GM08714 (cell line): ENCODE results near the gene WFDC13.
"Not testable (repeated sequence)": the region's sequence is repeated elsewhere in the genome, so short reads cannot be mapped to it uniquely, and the experiment has no call there.

Experiments
- H3K4me3 ChIP-seq: fragments of 200-500 bp; sonication (Bioruptor generic); 2 replicates; pipeline ENCODE4 v1.5.1; 2014; ENCODE audit warnings: mild to moderate bottlenecking, low read length, inconsistent platforms
- ZNF274 ChIP-seq: IDR thresholded peaks from 2 replicates; pipeline ENCODE4 v1.6.1; 2012; ENCODE audit warnings: mild to moderate bottlenecking, low read depth, low read length

The WFDC13 gene

GRCh38 chr20:45701873-45702272, at the start of gene WFDC13:
TSS of gene WFDC13 (plus strand) at chr20:45702038. CDS start at chr20:45702124, 86 bp downstream.
- no peak for TF ChIP-seq ZNF274
- no peak within 1 kb of the TSS for H3K4me3 ChIP-seq

DNA sequence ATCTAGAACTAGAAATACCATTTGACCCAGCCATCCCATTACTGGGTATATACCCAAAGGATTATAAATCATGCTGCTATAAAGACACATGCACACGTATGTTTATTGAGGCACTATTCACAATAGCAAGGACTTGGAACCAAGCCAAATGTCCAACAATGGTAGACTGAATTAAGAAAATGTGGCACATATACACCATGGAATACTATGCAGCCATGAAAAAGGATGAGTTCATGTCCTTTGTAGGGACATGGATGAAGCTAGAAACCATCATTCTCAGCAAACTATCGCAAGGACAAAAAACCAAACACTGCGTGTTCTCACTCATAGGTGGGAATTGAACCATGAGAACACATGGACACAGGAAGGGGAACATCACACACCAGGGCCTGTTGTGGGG, 44.8 kb upstream of the WFDC13 start:
- not testable (repeated sequence) for H3K4me3 ChIP-seq

DNA sequence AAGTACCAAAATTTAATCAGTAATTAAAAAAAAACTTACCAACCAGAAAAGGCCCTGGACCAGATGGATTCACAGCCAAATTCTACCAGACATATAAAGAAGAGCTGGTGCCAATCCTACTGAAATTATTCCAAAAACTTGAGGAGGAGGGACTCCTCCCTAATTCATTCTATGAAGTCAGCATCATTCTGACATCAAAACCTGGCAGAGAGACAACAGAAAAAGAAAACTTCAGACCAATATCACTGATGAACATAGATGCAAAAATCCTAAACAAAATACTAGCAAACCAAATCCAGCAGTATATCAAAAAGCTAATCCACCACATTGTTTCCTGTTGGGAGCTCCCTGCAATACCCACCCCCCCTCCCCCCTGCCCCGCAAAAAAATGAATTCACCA, 31.7 kb upstream of the WFDC13 start, which contains the start of gene WFDC11:
TSS of gene WFDC11 (minus strand) at position 101 of the 400 bp plus-strand sequence. CDS start 19,639 bp downstream, outside the sequence.
- no peak for TF ChIP-seq ZNF274
- no peak within 1 kb of the TSS for H3K4me3 ChIP-seq

GRCh38 chr20:45672765-45673164, 29.1 kb upstream of the WFDC13 start:
- H3K4me3 ChIP-seq: no peak overlapping the region
- TF ChIP-seq ZNF274: no peak

- TF ChIP-seq ZNF274: no peak
- no peak overlapping the region for H3K4me3 ChIP-seq
Observed at GRCh38 chr20:45679650-45680049, 22.2 kb upstream of the WFDC13 start.

GRCh38 chr20:45685896-45686295, 15.9 kb upstream of the WFDC13 start:
- no peak for TF ChIP-seq ZNF274
- H3K4me3 ChIP-seq: no peak overlapping the region

DNA sequence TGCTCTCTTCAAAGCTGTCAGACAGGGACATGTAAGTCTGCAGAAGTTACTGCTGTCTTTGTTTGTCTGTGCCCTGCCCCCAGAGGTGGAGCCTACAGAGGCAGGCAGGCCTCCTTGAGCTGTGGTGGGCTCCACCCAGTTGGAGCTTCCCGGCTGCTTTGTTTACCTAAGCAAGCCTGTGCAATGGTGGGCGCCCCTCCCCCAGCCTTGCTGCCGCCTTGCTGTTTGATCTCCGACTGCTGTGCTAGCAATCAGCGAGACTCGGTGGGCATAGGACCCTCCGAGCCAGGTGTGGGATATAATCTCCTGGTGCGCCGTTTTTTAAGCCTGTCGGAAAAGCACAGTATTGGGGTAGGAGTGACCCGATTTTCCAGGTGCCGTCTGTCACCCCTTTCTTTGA, 8.5 kb upstream of the WFDC13 start:
- H3K4me3 ChIP-seq: not testable (repeated sequence)

DNA sequence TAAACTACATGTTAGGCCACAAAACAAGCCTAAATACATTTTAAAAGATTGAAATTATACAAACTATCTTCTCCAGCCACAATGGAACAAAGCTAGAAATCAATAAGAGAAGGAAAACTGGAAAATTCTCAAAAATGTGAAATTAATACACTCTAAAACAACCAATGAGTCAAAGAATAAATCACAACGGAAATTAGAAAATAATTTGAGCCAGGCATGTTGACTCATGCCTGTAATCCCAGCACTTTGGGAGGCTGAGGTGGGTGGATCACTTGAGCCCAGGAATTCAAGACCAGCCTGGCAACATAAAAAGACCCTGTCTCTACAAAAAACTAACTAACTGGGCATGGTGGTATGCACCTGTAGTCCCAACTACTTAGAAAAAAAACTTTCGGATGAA, 6.3 kb upstream of the WFDC13 start:
- no peak overlapping the region for H3K4me3 ChIP-seq
- TF ChIP-seq ZNF274: no peak

DNA sequence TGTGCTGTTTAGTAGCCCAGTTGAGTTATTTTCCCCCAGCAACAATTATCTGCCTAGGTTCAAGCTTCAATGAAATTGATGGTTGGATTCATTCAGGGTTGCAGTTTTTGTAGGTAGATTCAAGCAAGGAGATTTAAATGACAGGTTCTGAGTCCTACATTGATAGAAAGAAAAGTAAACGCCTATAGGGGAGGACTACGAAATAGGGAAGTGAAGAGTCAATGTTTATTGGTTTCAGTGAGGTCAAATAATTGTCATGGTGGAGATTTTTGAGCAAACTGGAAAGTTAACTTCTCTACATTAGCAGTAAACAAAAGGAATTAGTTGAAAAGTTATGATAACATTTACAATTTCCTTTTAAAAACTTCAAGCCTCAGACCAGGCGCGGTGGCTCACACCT, 734 bp upstream of the WFDC13 start:
- no peak overlapping the region for H3K4me3 ChIP-seq
- no peak for TF ChIP-seq ZNF274

DNA sequence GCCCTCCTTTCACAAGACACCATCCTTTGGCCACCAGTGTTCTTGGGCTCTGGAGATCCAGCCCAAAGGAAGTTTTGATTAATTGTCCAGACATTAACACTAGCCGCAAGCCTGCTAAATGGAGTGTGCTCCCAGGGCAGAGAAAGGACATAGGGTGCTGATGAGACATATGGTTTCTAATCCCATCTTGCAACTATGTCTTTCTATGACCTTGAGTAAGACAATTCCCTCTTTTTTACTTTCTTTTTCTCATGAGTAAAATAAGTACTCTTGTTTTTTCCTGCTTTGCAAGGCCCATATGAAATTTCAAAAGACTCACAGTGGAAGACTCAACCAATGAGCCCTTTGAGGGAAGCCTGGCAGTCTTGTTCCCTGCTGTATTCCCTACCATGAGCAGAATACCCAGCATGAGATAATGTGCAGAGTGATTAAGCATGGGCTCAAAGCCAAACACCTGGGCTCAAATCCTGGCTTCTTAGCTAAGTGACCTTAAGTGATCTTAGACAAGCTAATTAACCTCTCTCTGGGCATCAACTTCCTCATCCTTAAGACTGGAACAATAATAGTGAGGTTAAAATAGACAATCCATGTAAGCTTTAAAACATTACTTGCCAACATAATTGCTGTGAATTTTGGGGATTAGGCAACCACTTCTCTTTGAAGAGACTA, 3.3 kb downstream of the WFDC13 start, which contains the start of gene WFDC10B:
TSS of gene WFDC10B (minus strand) at position 51 of the 669 bp plus-strand sequence. CDS start 19,027 bp downstream, outside the sequence.
- no peak within 1 kb of the TSS for H3K4me3 ChIP-seq
- TF ChIP-seq ZNF274: no peak

GRCh38 chr20:45716141-45716688, 14.4 kb downstream of the WFDC13 start:
- not testable (repeated sequence) for H3K4me3 ChIP-seq

DNA sequence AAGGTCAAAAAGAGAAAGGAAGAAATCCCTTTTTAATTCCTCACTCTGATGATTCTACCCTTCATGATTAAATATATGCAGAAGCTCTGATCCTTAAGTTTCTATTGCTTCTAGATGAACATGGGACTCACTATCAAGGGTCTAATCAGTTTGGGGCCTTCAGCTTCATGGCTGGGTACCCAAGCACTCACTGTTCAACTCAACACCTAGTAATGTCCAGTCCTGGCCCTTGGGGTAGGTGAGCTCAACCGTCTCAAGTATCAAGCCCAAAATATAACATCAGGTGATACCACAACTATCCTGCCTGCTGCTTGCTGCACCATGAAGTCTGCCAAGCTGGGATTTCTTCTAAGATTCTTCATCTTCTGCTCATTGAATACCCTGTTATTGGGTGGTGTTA, 20.2 kb downstream of the WFDC13 start, which contains the start of gene SPINT4:
TSS of gene SPINT4 (plus strand) at position 301 of the 400 bp plus-strand sequence. CDS start at position 322, 21 bp downstream.
- H3K4me3 ChIP-seq: no peak within 1 kb of the TSS
- no peak for TF ChIP-seq ZNF274

DNA sequence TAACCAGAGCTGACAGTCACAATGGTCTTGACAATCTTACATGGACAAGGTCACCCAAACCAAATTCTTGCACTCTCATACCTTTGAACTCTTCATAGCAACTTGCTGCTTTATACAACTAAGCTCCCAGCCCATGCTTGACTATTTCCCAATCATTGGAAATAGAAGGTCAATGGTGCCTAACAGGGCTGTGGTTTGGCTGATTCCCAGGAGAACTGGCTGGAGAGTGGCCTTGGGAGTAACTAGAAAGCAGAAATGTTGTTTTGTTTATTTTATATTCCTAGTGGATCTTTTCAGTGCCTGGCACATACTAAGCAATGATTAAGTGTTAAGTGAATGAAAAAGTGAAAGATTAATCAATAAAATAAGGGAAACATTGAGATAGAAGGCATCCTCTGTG, 23.3 kb downstream of the WFDC13 start:
- no peak overlapping the region for H3K4me3 ChIP-seq
- no peak for TF ChIP-seq ZNF274

DNA sequence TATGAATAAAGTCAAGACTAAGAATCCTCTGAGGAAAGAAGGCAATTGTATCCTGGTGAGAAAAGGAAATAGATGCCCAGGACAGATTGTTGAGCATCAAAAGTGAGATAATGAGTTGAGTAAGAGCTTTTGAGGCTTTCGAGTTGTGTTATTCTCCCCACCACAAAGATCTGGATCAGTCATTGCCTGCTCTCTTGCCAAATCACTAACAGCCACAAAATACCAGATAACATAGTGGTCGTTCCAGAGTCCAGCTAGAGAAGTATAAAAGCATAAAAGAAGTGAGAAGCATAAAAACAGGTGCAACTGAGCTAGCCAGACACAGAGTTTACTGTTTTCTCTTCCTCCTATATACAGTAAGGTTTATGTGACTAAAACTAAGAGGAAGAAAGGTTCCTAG, 25.2 kb downstream of the WFDC13 start:
- H3K4me3 ChIP-seq: no peak overlapping the region
- TF ChIP-seq ZNF274: no peak

- TF ChIP-seq ZNF274: no peak
- no peak overlapping the region for H3K4me3 ChIP-seq
Observed at GRCh38 chr20:45732199-45732598, 30.4 kb downstream of the WFDC13 start.

DNA sequence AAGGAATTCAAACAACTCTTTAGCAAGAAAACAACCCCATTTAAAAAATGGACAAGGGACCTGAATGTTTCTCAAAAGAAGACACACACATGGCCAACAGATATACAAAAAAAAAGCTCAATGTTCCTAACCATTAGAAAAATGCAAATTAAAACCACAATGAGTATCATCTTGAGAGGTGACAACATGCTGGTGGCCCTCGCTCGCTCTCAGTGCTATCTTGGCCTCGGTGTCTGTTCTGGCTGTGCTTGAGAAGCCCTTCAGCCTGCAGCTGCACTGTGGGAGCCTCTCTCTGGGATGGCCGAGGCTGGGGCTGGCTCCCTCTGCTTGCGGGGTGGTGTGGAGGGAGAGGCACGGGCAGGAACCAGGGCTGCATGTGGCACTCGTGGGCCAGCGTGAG, 33.7 kb downstream of the WFDC13 start:
- TF ChIP-seq ZNF274: no peak
- H3K4me3 ChIP-seq: no peak overlapping the region
